A673 (cell line): ENCODE data around the gene ADGRL3. TPM values are rescaled to one million over a fixed set of nuclear protein-coding genes. Genes with fewer than 3 reads are reported as not detected.
"Not testable (repeated sequence)": the region's sequence is repeated elsewhere in the genome, so short reads cannot be mapped to it uniquely, and the experiment has no call there.

Experiments used
- BruUV-seq: library from RNA; stranded (reverse); fragments of 400-500 nt; replicated peaks from 2 replicates; lab custom pipeline; 2021; lab: Mats Ljungman, UMichigan
- CTCF ChIA-PET: fragments of 300-600 bp; sonication (Branson Sonifier 250); formaldehyde crosslinking; loops from one replicate; lab custom pipeline; 2022; ENCODE audit warnings: antibody characterized with exemption; lab: Charles Lee
- POLR2A ChIA-PET: fragments of 300-600 bp; sonication (Branson Sonifier 250); formaldehyde crosslinking; loops from one replicate; lab custom pipeline; 2022; ENCODE audit warnings: antibody characterized with exemption; ENCODE audit not compliant: low non-redundant PET; lab: Charles Lee
- DNase-seq: peaks from one replicate; pipeline ENCODE4 v3.0.0-alpha.2; 2015; ENCODE audit warnings: low spot score
- H3K27ac ChIP-seq: fragments of 200-600 bp; sonication (generic); 2 replicates; pipeline ENCODE4 v1.5.1; 2016; ENCODE audit warnings: mixed run types, low read depth, mild to moderate bottlenecking, mixed read lengths, antibody characterized with exemption, low read length; ENCODE audit not compliant: poor library complexity, severe bottlenecking
- H3K27me3 ChIP-seq: fragments of 200-600 bp; sonication (generic); replicated peaks from 2 replicates; pipeline ENCODE4 v1.6.1; 2017; ENCODE audit warnings: mixed run types, low read depth, mild to moderate bottlenecking, mixed read lengths, antibody characterized with exemption, low read length; ENCODE audit not compliant: insufficient read depth, poor library complexity
- H3K36me3 ChIP-seq: fragments of 200-600 bp; sonication (generic); 2 replicates; pipeline ENCODE4 v1.6.1; 2016; ENCODE audit warnings: mixed run types, mild to moderate bottlenecking, mixed read lengths, antibody characterized with exemption, low read length; ENCODE audit not compliant: insufficient read depth, poor library complexity, severe bottlenecking
- H3K4me1 ChIP-seq: fragments of 200-600 bp; sonication (generic); 2 replicates; pipeline ENCODE4 v1.6.1; 2017; ENCODE audit warnings: mixed run types, mild to moderate bottlenecking, mixed read lengths, antibody characterized with exemption, low read length; ENCODE audit not compliant: insufficient read depth, poor library complexity, severe bottlenecking
- H3K4me3 ChIP-seq: fragments of 200-600 bp; sonication (generic); 2 replicates; pipeline ENCODE4 v1.5.1; 2016; ENCODE audit warnings: low read depth, mixed run types, mild to moderate bottlenecking, mixed read lengths, low read length; ENCODE audit not compliant: poor library complexity, severe bottlenecking
- H3K9me3 ChIP-seq: fragments of 200-600 bp; sonication (generic); 2 replicates; pipeline ENCODE4 v1.6.1; 2016; ENCODE audit warnings: mixed run types, low read depth, mild to moderate bottlenecking, mixed read lengths, antibody characterized with exemption, low read length; ENCODE audit not compliant: poor library complexity, severe bottlenecking
- EZH2 ChIP-seq: fragments of 200-600 bp; sonication (generic); IDR thresholded peaks from 2 replicates; pipeline ENCODE4 v1.6.1; 2017; ENCODE audit warnings: borderline replicate concordance, low read depth, mild to moderate bottlenecking, mixed read lengths, antibody characterized with exemption, low read length; ENCODE audit not compliant: poor library complexity, severe bottlenecking
- intact Hi-C: fragments of 100-400 bp; cut with micrococcal nuclease; formaldehyde crosslinking; loops from one replicate; pipeline ENCODE4 v1.10.0; 2022; ENCODE audit not compliant: unreplicated experiment
- total RNA-seq: library from RNA; stranded (reverse); gene quantifications from 2 replicates; pipeline ENCODE4 v1.2.3, GENCODE V29; 2021
- TF ChIP-seq, protein P1 (sequence below): fragments of 300-800, 200-600 bp; sonication (generic); conservative IDR thresholded peaks from 2 replicates; pipeline ENCODE4 v1.5.1; 2017; ENCODE audit warnings: low read depth, mild to moderate bottlenecking, antibody characterized with exemption, low read length, moderate library complexity, mixed read lengths

Gene ADGRL3
- total RNA-seq, 1 experiment from 2014 or later: not detected

DNA sequence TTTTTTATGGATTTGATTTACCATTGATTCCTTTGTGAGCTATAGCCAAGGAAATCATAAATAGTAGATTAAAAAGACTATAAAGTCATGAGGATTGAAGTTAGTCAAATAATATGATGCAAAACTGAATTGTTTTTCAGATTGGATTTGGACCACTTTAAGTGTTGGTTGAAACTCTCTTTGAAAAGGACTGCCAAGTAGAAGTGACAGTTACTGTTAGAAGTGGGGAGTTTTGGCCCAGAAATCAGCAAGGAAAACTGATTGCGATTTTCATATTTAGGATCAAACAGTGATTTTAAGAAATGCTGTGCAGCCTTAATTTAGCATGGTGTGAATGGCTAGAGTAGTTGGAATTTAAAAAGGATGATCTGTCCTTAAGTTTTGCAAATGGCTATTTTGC, 4.9 kb downstream of the ADGRL3 start:
- ChIA-PET CTCF (no interaction called here), POLR2A (no interaction called here)
- Histone ChIP-seq H3K36me3 (no peaks in the 10 kb centered on the region), H3K27me3 (peaks cover 44% of the 10 kb centered on the region), H3K4me1 (no peaks in the 10 kb centered on the region), H3K27ac (no peak overlapping the region), H3K4me3 (no peak overlapping the region), H3K9me3 (no peaks in the 10 kb centered on the region)
- no peak for DNase-seq
- intact Hi-C loops: no loop called here
- TF ChIP-seq EZH2: no peak
- TF ChIP-seq, protein P1, sequence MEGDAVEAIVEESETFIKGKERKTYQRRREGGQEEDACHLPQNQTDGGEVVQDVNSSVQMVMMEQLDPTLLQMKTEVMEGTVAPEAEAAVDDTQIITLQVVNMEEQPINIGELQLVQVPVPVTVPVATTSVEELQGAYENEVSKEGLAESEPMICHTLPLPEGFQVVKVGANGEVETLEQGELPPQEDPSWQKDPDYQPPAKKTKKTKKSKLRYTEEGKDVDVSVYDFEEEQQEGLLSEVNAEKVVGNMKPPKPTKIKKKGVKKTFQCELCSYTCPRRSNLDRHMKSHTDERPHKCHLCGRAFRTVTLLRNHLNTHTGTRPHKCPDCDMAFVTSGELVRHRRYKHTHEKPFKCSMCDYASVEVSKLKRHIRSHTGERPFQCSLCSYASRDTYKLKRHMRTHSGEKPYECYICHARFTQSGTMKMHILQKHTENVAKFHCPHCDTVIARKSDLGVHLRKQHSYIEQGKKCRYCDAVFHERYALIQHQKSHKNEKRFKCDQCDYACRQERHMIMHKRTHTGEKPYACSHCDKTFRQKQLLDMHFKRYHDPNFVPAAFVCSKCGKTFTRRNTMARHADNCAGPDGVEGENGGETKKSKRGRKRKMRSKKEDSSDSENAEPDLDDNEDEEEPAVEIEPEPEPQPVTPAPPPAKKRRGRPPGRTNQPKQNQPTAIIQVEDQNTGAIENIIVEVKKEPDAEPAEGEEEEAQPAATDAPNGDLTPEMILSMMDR: no peak
- no TSS peak for BruUV-seq

DNA sequence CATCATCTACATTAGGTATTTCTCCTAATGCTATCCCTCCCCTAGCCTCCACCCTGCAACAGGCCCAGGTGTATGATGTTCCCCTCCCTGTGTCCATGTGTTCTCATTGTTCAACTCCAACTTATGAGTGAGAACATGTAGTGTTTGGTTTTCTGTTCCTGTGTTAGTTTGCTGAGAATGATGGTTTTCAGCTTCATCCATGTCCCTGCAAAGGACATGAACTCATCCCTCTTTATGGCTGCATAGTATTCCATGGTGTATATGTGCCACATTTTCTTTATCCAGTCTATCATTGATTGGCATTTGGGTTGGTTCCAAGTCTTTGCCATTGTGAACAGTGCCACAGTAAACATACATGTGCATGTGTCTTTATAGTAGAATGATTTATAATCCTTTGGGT, 7.0 kb downstream of the ADGRL3 start:
- H3K4me3 ChIP-seq, H3K27ac ChIP-seq, intact Hi-C loops, H3K36me3 ChIP-seq, DNase-seq, H3K4me1 ChIP-seq, POLR2A ChIA-PET, BruUV-seq, CTCF ChIA-PET, H3K9me3 ChIP-seq: not testable (repeated sequence)
- H3K27me3 ChIP-seq: peaks cover 23% of the 10 kb centered on the region

DNA sequence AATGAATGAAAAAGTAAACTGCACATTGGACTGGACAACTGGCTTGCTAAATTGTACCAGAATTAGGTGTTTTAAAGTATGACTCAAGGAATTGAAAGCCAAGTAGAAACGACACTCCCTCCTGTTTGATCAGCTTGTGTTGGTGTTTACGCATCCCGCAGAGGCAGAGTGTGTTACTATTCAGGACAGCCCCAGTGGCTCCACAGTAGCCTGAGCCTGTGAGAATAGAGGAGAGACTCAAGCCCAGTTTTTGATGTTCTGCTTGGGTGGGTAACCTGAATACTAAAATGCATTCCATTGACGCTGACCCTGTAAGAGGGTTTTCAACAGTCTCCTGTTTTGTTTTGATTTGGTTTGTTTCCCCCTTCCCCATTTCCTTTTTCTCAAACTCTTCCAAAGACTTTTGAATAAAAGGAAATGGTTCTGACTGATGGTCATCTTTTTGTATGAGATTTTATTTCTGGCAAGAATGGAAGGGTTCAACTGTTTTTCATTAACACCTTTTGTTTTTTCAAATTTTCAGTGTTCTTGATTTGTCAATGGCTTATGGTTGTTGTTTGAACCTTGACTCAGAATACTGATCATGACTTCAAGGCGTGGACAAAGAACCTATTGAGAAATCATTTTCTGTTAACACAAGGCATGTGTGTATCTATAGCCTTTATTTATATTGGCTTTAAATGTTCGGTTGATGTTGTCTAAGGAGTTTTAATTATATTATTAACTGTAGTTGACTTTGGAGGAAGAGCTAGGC, 10.2 kb downstream of the ADGRL3 start:
- no peak overlapping the region for H3K27ac ChIP-seq
- no peak for DNase-seq
- intact Hi-C loops: no loop called here
- no peaks in the 10 kb centered on the region for H3K36me3 ChIP-seq
- no peak overlapping the region for H3K4me3 ChIP-seq
- ChIA-PET POLR2A (no interaction called here), CTCF (no interaction called here)
- H3K9me3 ChIP-seq: no peaks in the 10 kb centered on the region
- TF ChIP-seq, protein P1: no peak
- TF ChIP-seq EZH2: no peak
- no TSS peak for BruUV-seq
- H3K27me3 ChIP-seq: no peaks in the 10 kb centered on the region
- no peaks in the 10 kb centered on the region for H3K4me1 ChIP-seq

DNA sequence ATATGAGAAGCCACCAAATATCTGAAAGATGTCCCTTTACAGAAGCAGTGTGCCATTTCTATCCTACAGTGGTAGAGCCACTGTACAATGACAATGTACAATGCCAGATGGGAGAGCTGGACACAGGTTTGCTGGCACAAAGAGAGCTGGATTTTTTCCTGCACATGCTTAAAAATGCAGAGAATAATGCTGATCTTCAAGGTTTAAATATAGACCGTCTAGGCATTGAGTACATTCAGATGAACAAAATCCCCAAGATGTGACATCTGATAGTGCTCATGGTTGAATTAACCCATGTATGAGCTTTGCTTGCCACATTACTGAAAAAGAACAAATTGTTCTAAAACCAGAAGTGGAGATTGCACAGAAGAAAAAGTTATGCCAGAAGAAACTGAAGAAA, 11.7 kb downstream of the ADGRL3 start:
- no peak overlapping the region for H3K4me3 ChIP-seq
- no peak for DNase-seq
- CTCF ChIA-PET: no interaction called here
- no TSS peak for BruUV-seq
- intact Hi-C loops: no loop called here
- TF ChIP-seq, protein P1: no peak
- TF ChIP-seq EZH2: no peak
- H3K9me3 ChIP-seq: no peaks in the 10 kb centered on the region
- H3K27ac ChIP-seq: no peak overlapping the region
- no peaks in the 10 kb centered on the region for H3K36me3 ChIP-seq
- H3K4me1 ChIP-seq: no peaks in the 10 kb centered on the region
- POLR2A ChIA-PET: no interaction called here
- no peaks in the 10 kb centered on the region for H3K27me3 ChIP-seq
